HG03469 (cell line): ENCODE results near the gene PLA1A.
"Not testable (repeated sequence)": the region's sequence is repeated elsewhere in the genome, so short reads cannot be mapped to it uniquely, and the experiment has no call there.

Experiments used
- ATAC-seq: cut with Tn5 transposase; IDR thresholded peaks from one replicate; pipeline ENCODE4 v1.9.1; 2021; ENCODE audit warnings: mild to moderate bottlenecking, moderate library complexity, moderate number of reproducible peaks; ENCODE audit not compliant: unreplicated experiment

Gene PLA1A

DNA sequence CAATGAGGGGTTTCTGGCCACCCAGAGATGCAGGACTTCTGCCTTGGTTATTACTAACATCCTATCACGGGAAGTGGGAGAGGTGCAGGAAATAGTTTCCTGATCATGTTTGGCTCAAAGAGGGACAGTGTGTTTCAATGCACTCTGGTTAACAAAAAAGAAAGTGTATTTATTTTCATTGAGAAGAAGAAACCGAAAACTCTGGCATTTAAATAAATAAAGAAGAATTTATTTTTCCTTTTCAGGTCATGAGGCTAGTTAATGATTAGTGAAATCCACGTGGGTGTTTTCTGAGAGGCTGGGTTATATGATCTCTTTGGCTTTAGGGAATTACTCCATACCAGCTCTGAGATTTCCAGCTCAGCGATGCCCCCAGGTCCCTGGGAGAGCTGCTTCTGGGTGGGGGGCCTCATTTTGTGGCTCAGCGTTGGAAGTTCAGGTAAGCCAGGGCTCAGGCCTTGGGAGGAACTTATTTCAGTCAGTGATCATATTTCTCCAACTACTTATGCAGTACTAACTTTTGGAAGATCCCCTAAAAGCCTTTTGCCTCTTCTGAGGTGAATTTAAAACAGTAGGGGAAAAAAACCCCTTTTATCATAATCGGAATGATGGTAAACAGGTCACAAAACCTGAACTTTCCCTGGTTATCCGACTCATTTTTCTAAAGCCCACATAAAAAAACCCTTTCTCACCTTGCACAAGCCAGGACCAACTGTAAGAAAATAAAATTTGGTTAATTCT, at the start of gene PLA1A:
PLA1A (plus strand) TSS at position 338 of the 741 bp plus-strand sequence; CDS start at position 367, 29 bp downstream.
- ATAC-seq, result no peak

DNA sequence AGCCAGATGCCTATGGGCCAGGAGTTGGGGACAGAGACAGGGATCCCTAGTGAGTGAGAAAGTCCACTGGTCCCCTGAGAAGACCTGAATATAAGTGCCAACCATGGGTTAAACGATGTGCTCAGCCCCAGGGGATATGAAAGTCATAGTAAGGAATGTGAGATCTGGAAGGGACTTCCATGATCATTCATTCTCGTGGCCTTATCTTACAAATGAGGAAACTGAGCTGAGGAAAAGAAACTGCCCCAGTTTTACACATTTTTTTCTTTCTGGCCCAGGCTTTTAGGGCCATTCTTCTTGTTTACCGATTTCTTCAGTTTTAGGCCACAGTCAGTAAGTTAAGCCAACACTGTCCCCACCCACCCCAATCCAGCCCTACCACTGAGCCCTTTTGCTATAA, 49.3 kb upstream of the PLA1A start:
- no peak for ATAC-seq

GRCh38 chr3:119550192-119550910, 47.3 kb upstream of the PLA1A start:
- ATAC-seq, result no peak

GRCh38 chr3:119551598-119551997, 46.1 kb upstream of the PLA1A start:
- no peak for ATAC-seq

DNA sequence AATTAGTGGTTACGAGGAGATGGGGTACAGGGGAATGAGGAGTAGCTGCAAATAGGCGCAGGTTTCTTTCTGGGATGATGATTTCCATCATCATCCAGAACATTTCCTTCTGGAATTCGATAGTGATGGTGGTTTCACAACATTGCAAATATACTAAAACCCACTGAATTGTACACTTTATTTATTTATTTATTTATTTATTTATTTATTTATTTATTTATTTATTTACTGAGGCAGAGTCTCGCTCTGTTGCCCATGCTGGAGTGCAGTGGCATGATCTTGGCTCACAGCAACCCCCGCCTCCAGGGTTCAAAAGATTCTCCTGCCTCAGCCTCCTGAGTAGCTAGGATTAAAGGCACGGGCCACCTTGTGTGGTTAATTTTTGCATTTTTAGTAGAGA, 44.8 kb upstream of the PLA1A start:
- not testable (repeated sequence) for ATAC-seq

DNA sequence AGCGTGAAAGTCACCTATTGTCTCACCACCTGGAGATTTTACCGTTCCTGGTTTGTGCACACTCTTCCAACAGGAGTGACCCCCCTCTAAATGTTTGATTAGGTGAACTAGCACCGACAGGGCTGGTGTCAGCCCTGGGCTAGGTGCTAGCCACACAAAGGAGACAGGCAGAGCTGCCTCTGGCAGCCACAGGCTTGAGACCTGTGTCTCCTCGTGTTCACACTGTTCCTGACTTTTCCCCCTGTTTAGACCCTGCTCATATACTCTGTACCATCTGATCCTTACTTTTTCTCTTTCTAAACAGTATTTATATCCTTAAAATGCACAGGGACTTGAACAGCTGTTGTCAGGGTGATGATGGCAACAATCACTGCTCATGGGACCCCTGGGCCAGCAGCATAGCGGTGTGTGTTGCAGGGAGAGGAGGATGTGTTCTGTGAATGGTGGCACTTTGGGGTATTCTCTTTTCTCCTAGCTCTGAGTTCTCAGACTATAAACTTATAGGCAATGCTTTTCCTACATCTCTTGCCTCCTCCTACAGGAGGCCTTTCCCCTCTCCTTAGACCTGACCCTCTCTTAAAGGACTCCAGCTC, 43.8 kb upstream of the PLA1A start:
- no peak for ATAC-seq

DNA sequence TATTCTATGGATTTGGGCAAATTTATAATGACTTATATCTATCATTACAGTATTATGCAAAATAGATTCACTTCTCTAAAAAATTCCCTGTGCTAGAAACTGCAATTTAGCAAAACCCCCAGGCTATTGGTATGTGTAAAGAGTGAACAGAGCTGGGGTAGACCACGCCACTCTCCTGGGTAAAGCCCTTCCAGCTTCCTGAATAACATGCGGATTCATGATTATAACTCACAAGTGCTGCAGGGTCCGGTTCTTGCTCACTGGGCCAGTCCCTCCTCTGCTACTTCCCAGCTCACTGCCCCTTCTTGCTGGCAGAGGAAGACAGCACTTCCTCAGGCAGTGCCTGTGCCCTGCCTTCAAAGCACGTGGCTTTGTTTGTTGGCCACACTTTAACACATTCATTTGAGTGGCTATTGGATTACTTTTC, 42.4 kb upstream of the PLA1A start:
- ATAC-seq, result no peak

DNA sequence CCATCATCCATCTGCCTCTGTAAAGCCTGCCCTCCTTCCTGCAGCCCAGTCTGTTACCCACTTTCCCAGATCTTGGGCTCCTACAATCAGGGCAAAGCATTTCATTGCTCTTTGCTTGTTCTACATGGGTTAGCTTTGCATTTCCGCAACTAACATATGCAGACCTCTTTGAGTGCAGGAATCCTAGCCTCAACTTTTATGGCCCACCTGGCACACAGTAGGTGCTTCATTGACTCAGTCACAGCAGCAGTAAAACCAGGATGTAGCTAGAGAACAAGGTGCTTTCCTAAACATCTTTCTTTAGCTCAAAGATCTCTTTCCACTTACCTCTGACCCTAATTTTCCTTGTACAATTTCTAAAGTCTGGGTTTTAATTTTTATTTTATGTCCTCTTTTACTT, 41.8 kb upstream of the PLA1A start:
- ATAC-seq, result no peak

GRCh38 chr3:119557192-119557876, 40.4 kb upstream of the PLA1A start:
- no peak for ATAC-seq

DNA sequence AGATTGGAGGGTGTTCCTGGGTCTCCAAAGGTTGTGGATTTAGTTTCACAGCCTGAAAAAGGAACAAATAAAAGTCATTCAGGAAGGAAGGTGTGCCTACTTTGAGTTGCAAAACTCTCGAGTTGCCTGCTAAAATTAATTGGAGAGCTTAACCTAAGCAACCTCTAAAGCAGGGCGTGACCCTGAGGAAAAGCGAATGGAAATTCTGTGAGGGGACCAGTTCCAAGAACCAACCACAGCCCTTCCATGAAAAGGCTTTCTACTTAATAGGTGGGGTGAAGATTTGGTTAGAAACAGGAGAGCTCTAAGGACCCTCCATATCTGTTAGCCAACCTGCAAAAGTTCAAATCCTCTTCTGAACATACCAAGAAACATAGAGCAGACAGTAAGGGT, 39.8 kb upstream of the PLA1A start:
- ATAC-seq, result no peak

DNA sequence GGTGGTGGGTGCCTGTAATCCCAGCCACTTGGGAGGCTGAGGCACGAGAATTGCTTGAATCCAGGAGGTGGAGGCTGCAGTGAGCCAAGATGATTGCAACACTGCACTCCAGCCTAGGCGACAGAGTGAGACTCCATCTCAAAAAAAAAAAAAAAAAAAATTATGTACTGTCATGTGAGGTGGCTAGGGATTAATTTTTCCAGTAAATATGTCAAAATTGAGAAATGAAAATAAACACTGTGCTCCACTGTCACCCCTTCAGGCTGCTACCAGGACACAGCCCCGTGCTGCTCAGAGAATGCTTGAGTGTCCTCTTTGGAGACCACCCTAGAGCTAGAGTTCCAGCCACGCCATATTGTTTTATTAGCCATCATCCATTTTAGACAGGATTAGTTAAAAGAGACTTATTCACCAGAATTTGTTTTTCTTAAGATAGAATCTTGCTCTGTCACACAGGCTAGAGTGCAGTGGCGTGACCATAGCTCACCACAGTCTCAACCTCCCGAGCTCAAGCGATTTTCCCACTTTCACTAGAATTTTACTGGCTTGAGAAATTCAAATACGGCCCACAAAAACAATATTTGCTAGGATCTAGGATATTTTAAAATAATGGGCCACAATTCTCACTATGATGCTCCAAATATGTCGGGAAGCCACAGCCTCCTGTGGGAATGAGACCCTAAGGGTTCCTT, 38.9 kb upstream of the PLA1A start:
- ATAC-seq, result no peak

GRCh38 chr3:119559441-119559963, 38.2 kb upstream of the PLA1A start, which contains the start of gene CD80:
TSS of gene CD80 (minus strand) at chr3:119559614. CDS start at chr3:119557728, 1,886 bp downstream.
- ATAC-seq, result peak; percentile 35

DNA sequence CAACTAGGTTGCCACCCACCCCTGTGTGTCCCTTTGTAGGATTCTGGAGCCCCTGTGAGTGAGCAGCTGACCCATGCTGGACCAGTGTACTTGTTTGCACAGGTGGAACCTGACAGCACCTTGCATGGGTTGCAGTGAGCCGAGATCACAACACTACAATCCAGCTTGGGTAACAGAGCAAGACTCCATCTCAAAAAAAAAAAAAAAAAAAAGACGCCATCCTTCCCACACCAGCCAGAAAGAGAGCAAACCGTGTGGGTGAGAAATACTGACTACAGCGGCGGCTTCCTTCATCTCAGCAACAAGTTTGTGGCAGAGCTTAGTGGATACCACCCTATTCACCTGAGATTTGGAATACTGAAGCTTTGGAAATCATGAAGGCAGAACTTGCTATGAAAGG, 37.5 kb upstream of the PLA1A start:
- no peak for ATAC-seq

DNA sequence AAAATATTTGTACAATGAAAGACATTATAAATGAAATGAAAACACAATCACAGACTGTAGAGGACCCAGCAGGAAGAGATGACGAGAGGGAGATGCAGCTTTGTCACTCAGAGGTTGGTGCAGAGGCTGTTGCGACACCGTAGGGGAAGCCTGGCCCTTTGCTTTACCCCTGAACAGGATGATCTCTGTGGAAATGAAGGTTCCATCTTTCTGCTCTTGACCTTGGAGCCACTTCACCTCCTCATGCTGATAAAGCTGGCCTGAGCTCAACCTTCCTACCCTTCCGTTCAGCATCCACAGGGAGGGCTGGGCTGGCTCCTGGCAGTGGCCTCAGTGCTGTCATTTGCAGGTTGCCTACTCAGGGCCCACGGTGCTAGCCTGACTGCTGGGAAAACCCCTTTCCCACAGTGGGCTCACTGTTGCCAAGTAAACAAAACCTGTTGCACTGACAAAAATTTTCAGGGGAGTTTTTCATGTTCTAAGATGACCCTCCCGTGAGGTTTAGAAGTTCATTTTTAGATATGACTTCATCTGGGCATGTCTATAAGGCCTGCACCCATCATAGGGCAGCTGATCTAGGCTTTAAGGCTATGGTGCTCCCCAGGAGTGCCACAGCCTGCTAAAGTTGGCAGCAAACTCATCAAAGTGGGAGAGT, 35.3 kb upstream of the PLA1A start:
- peak; percentile 61 for ATAC-seq

GRCh38 chr3:119563334-119563733, 34.4 kb upstream of the PLA1A start:
- not testable (repeated sequence) for ATAC-seq

GRCh38 chr3:119569156-119569555, 28.5 kb upstream of the PLA1A start:
- ATAC-seq, result no peak

GRCh38 chr3:119570229-119570628, 27.5 kb upstream of the PLA1A start:
- ATAC-seq, result no peak

DNA sequence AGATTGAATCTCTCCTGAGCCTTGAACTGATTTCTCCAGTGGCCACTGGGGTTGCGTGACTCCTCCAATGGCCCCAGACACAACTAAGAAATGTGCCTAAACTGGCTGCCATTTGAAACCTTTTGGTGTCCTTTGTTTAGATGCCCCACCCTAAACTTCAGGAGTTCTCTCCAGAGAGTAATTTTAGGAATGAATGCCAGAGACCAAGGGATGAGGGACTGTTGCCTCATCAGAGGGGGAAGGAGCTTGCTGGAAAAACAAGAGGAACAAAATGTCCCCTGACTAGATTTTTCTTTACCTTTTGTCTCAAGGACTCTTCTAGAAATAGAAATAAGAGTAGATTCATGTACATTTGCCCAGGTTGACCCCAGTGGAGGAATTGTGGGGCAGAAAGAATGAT, 26.5 kb upstream of the PLA1A start:
- no peak for ATAC-seq

GRCh38 chr3:119571688-119572087, 26.0 kb upstream of the PLA1A start:
- no peak for ATAC-seq

DNA sequence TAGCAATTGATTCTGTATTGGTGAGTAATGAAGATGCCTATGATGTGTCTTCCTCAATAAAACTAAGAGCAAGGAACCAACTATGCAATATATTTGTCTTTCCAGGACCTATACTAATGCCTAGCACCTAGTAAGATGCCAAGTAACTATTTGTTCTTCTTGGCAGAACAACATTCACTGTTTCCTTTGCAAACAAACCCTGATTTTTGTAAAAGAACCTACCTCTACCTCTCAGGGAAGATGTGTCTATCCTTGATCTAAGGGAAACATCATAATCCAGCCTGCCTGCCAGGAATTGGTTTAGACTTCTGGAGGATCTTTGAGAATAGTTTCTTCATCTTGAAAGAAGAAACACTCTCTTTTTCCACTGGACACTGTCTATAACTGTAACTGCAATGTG, 22.2 kb upstream of the PLA1A start:
- no peak for ATAC-seq
